ENCODE data around the gene TMEM255B.

Gene TMEM255B

GRCh38 chr13:113864273-113864890 lies 105.4 kb downstream of the TMEM255B start:
- peaks cover 2 to 36% (median 34%) of the 10 kb centered on the region in 5 donors for H3K4me1 ChIP-seq (ENCODE audit: control insufficient read depth in 5 of 5, insufficient read depth in 5 of 5, low read length in 5 of 5)
- peaks cover 0 to 3% (median 0%) of the 10 kb centered on the region in 5 donors for H3K27me3 ChIP-seq (ENCODE audit: control insufficient read depth in 5 of 5, insufficient read depth in 4 of 5, low read length in 5 of 5)
- H3K9ac ChIP-seq (ENCODE audit: low read length in 5 of 5), result peak overlapping the region in 4 of 5 donors; percentile 63 to 76 (median 72)
- H3K36me3 ChIP-seq (ENCODE audit: control insufficient read depth in 5 of 5, insufficient read depth in 5 of 5, low read length in 5 of 5), result peaks cover 0 to 11% (median 0%) of the 10 kb centered on the region in 5 donors
- H3K27ac ChIP-seq (ENCODE audit: low read depth, low read length), result peak overlapping the region; percentile 50
- peak overlapping the region; percentile 67 to 86 (median 79) for H3K4me3 ChIP-seq (ENCODE audit: low read depth in 1 of 5, low read length in 5 of 5)
- H3K9me3 ChIP-seq (ENCODE audit: control insufficient read depth in 5 of 5, low read length in 5 of 5), result no peaks in the 10 kb centered on the region

GRCh38 chr13:113865427-113865826 lies 106.4 kb downstream of the TMEM255B start:
- Histone ChIP-seq H3K9me3 (ENCODE audit: control insufficient read depth in 5 of 5, low read length in 5 of 5) (no peaks in the 10 kb centered on the region), H3K27me3 (ENCODE audit: control insufficient read depth in 5 of 5, insufficient read depth in 4 of 5, low read length in 5 of 5) (peaks cover 0 to 3% (median 0%) of the 10 kb centered on the region in 5 donors), H3K27ac (ENCODE audit: low read depth, low read length) (no peak overlapping the region), H3K9ac (ENCODE audit: low read length in 5 of 5) (no peak overlapping the region), H3K36me3 (ENCODE audit: control insufficient read depth in 5 of 5, insufficient read depth in 5 of 5, low read length in 5 of 5) (peaks cover 0 to 8% (median 0%) of the 10 kb centered on the region in 5 donors), H3K4me3 (ENCODE audit: low read depth in 1 of 5, low read length in 5 of 5) (no peak overlapping the region), H3K4me1 (ENCODE audit: control insufficient read depth in 5 of 5, insufficient read depth in 5 of 5, low read length in 5 of 5) (peaks cover 2 to 36% (median 34%) of the 10 kb centered on the region in 5 donors)

Data from subcutaneous abdominal adipose tissue (tissue), 5 donors.